ENCODE measurements around the gene TMEM200A.

- TF ChIP-seq POLR2A (IDR thresholded peaks at IDR 0.05): no peak
- no peak for TF ChIP-seq POLR2AphosphoS5 (IDR thresholded peaks at IDR 0.05)
Observed at GRCh38 chr6:130385064-130385695, 19.4 kb downstream of the TMEM200A start.

Measured in prostate gland (tissue), 1 donor.